Mesodermal cell (in vitro differentiated cells): Measurements from ENCODE around the gene POLR2L.
A peak's percentile ranks its signal among the peaks of the same experiment; 100 is the strongest.

Experiments
- H3K27ac ChIP-seq: 2 replicates; pipeline ENCODE4 v1.7.0; 2013; ENCODE audit warnings: mild to moderate bottlenecking, low read depth, low read length, moderate library complexity; ENCODE audit not compliant: severe bottlenecking
- H3K36me3 ChIP-seq: 2 replicates; pipeline ENCODE4 v1.7.1; 2013; ENCODE audit warnings: mild to moderate bottlenecking, low read length, moderate library complexity; ENCODE audit not compliant: control insufficient read depth, insufficient read depth
- H3K4me1 ChIP-seq: one replicate; pipeline ENCODE4 v1.7.1; 2013; ENCODE audit warnings: mild to moderate bottlenecking, low read length; ENCODE audit not compliant: insufficient read depth, control insufficient read depth, poor library complexity, severe bottlenecking
- H3K4me3 ChIP-seq: 2 replicates; pipeline ENCODE4 v1.7.0; 2013; ENCODE audit warnings: low read length, control low read depth, mild to moderate bottlenecking; ENCODE audit not compliant: insufficient read depth, poor library complexity, severe bottlenecking; ENCODE audit errors: extremely low read depth
- H3K9me3 ChIP-seq: 2 replicates; pipeline ENCODE4 v1.7.1; 2013; ENCODE audit warnings: mild to moderate bottlenecking, low read length, moderate library complexity; ENCODE audit not compliant: control insufficient read depth
- WGBS, 2 experiments: methylation state at CpG; one replicate each; pipeline ENCODE4 v1.1.5; 2013; ENCODE audit warnings: missing lambda C conversion rate in 2 of 2; ENCODE audit not compliant: insufficient coverage in 2 of 2; 5-methylcytosine and 5-hydroxymethylcytosine counted together

The POLR2L gene

DNA sequence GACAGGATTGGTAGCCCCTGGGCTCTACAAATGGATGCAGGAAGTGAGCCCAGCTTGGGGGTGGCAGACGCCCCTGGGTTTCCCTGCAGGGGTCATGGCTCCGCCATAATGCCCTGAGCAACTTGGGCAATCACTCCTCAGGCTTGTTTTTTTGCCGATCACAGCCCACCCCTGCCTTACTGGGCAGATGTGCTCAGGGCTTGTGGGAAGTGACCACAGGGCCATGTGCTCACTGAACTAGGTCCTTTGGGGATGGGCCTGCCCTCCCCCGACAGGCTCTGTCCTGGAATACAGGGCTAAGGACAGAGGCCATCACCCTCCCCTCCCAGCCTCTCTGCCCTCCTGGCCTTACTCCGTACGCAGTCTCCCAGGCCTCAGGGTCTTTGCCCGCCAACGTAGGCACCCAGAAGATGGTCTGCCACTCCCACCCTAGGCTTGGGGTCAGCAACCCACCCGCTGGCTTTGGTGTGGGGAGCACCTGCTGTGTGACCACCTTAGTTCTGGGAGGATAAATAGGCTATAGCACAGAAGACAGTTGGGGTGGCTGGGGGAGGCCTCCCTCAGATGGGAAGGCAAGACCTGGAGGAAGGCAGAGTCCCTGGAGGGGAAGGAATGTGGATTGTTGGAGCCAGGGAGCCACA is 28.8 kb downstream of the POLR2L start:
- WGBS, 2 experiments = 95 to 100% methylated on average over 4 to 7 of the region's 9 CpGs

DNA sequence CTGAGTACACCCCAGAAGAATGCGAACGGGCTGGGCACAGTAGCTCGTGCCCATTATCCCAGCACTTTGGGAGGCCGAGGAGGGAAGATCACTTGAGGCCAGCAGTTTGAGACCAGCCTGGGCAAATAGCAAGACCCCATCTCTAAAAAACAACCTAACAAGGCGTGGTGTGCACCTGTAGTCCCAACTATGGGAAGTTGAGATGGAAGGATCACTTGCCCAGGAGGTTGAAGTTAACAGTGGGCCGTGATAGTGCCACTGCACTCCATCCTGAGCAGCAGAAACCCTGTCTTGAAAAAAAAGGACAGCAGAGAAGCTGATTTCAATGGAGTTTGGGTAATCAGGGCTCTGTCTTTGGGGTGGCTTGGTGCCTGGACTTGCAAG is 29.3 kb downstream of the POLR2L start:
- no peak overlapping the region for H3K4me3 ChIP-seq

More for the DNA sequence above, 28.8 kb downstream of the POLR2L start:
- peaks cover 43% of the 10 kb centered on the region for H3K36me3 ChIP-seq
- H3K4me1 ChIP-seq = peaks cover 6% of the 10 kb centered on the region
- no peak overlapping the region for H3K4me3 ChIP-seq
- no peak overlapping the region for H3K27ac ChIP-seq
- H3K9me3 ChIP-seq = no peaks in the 10 kb centered on the region

DNA sequence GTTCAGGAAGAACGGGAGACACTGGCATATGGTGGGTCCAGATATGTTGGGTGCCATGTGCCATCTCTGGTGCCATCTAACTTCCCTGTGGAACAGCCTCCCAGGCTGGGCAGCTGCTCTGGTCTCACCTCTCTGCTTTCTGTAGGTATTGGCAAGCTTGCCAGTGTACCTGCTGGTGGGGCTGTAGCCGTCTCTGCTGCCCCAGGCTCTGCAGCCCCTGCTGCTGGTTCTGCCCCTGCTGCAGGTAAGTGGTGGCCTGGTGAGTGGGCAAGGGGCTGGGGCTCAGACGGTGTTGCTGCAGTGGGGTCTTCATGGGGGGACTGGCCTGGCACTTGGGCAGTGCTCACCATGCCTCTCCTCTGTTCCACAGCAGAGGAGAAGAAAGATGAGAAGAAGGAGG is 29.9 kb downstream of the POLR2L start:
- H3K27ac ChIP-seq = no peak overlapping the region
- WGBS, 2 experiments = 93 to 100% methylated on average over 2 to 3 of the region's 3 CpGs
- peaks cover 6% of the 10 kb centered on the region for H3K4me1 ChIP-seq
- no peaks in the 10 kb centered on the region for H3K9me3 ChIP-seq
- H3K36me3 ChIP-seq = peaks cover 43% of the 10 kb centered on the region
- H3K4me3 ChIP-seq = no peak overlapping the region

More for the DNA sequence above, 29.3 kb downstream of the POLR2L start:
- Histone ChIP-seq H3K4me1 (peaks cover 6% of the 10 kb centered on the region), H3K27ac (no peak overlapping the region), H3K36me3 (peaks cover 43% of the 10 kb centered on the region), H3K9me3 (no peaks in the 10 kb centered on the region)
- 95 to 98% methylated on average over 4 to 6 of the region's 6 CpGs for WGBS, 2 experiments

DNA sequence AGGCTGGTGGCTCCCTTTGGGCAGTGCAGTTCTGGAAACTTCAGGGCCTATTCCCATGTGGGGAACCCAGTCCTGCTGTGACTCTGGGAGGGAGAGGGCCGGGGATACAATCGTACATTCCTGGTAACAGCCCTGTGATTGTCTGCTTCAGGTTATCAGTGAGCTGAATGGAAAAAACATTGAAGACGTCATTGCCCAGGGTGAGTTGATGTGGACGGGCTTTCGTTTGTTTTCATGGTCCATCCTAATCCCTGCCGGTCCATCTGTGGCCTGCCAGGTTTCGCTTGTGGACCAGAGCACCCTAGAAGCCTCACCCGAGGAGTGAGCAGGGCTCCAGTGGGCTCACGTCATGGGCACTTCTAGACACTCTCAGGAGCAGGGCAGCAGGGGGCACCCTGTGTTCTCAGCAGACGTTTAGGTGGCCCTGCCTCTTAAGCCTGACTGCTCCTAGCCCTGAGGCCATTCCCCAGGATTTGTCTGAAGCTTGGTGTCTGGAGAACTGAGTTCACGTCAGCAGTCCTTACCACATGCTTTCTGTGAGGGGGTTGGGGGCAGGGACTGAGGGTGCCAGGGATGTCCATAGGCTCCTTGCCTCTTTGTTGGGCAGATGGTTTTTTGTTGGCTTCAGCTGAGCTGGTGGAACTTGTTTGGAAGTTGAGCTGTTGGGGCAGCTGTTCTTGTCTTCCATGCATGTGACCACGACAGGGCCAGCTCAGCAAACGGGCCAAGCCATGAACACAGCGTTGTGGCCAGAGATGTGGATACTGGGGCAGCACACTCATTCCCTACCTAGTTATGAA is 30.7 kb downstream of the POLR2L start:
- peak overlapping the region; percentile 97 for H3K4me3 ChIP-seq
- no peak overlapping the region for H3K27ac ChIP-seq

DNA sequence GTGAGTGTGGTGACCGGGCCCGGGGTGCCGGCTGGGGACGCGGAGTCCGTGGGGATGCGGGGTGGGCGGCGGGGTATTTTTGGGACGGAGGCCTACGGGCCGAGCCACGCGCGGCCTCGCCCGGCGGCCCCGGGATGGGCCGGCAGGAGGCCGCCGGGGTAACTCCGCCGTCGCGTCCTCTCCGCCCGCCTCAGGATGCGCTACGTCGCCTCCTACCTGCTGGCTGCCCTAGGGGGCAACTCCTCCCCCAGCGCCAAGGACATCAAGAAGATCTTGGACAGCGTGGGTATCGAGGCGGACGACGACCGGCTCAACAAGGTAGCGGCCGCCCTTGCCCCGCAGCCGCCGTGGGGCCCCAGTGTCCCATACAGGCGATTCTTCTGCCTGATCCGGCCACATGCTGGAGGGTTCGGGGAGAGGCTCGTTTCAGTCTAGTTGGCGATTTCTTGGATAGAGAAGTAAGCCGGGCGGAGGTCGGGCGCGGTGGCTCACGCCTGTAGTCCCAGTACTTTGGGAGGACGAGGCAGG is 32.2 kb downstream of the POLR2L start:
- Histone ChIP-seq H3K27ac (peak overlapping the region; percentile 100), H3K36me3 (peaks cover 39% of the 10 kb centered on the region), H3K4me3 (peak overlapping the region; percentile 97), H3K4me1 (peaks cover 6% of the 10 kb centered on the region), H3K9me3 (no peaks in the 10 kb centered on the region)
- WGBS, 2 experiments = 0% methylated on average over 43 to 53 of the region's 55 CpGs

More for the DNA sequence above, 30.7 kb downstream of the POLR2L start:
- no peaks in the 10 kb centered on the region for H3K9me3 ChIP-seq
- H3K36me3 ChIP-seq = peaks cover 43% of the 10 kb centered on the region
- WGBS, 2 experiments = 96% methylated on average over 14 of the region's 14 CpGs
- H3K4me1 ChIP-seq = peaks cover 6% of the 10 kb centered on the region

DNA sequence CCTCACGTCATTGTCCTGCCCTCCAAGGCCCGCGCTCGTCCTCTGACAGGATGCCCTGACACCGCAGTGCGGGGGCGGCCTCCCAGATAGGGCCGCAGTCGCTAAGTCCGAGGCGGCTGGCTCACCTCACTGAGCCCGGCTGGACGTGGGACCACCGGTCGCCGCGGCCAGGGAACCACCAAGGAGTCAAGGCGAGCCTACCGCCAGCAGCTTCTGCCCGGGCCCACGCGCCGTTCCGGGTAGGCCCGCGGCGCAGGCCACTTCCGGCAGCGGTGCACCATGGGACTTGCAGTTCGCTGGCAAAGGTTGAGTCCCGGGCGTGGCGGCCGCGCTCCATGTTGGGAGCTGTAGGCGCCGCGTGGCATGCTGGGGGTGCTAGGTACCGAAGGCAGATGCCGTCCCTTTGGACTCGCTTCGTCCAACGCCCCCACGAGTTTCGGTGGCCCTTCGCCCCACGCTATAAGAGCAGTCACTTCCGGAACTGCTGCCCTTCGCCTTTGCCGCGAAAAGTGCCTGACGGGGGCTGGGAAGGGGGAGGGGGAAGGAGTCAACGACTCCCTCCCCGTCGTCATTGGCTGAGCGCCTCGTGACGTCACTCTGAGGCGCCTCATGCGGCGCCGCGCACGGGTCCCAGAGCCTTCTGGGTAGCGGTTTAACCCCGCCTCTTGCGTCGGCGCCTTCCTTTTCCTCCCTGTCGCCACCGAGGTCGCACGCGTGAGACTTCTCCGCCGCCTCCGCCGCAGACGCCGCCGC is 32.9 kb downstream of the POLR2L start, which contains the start of gene RPLP2:
Gene RPLP2 (plus strand): TSS at position 681 of the 753 bp plus-strand sequence. CDS start 268 bp downstream, outside the sequence.
- Histone ChIP-seq H3K27ac (peak within 1 kb of the TSS; percentile 100), H3K9me3 (no peaks in the 10 kb centered on the region), H3K4me1 (peaks cover 7% of the 10 kb centered on the region), H3K4me3 (peak within 1 kb of the TSS; percentile 97), H3K36me3 (peaks cover 36% of the 10 kb centered on the region)
- 0% methylated on average over 52 to 75 of the region's 81 CpGs for WGBS, 2 experiments

DNA sequence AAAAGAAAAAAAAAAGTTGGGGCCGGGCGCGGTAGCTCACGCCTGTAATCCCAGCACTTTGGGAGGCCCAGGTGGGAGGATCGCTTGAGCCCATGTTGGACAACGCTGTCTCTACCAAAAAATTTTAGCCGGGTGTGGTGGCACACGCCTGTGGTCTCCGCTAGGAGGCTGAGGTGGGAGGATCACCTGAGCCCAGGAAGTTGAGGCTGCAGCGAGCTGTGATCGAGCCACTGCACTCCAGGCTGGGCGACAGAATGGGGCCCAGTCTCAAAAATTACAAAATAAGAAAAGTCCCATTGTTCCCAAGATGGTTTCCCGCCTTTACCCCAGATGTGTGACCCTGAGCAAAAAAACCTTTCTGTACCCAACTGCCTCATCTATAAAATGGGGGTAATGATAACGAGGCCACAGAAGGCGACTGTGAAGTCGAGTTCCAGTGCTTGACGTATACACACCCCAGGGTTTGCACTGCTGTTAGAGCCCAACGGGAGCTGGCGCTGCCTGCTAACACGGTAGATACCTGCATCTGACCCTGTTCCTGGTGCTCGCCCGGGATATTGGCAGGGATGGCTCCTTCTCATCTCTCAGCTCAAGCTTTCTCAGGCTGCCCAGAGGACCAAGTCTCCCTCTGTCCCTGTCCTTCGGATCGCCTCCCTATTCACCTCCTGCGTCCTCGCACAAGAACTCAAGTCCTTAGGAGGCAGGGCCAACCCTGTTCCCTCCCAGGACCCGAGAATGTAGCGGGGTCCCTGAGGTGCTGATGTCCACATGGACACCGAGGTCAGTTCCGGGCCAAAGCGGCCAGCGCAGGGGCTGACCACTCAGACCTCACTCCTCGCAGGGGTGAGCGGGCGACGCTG is 33.7 kb downstream of the POLR2L start:
- Histone ChIP-seq H3K9me3 (no peaks in the 10 kb centered on the region), H3K4me3 (peak overlapping the region; percentile 97), H3K27ac (peak overlapping the region; percentile 100), H3K4me1 (peaks cover 15% of the 10 kb centered on the region), H3K36me3 (peaks cover 31% of the 10 kb centered on the region)
- WGBS, 2 experiments = 31 to 35% methylated on average over 32 of the region's 36 CpGs

DNA sequence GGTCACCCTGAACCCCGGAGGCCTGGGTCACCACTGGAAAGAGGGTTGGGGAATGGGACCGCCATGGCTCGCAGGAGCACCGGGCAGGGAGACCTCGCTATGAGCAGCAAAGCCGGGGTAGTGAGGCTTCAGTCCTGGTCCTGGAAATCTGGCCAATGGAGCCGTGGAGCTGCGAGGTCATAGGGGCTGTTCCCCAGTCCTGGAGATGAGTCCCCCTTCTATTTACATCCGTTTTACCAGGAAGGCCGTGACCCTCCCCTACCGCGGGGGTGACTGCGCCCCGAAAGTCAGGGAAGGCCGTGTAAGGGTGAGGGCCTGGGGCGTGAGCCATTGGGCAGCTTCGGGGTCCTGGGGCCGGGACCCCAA is 37.7 kb downstream of the POLR2L start:
- H3K4me3 ChIP-seq = peak overlapping the region; percentile 58
- H3K27ac ChIP-seq = no peak overlapping the region
- WGBS, 2 experiments = 33 to 45% methylated on average over 11 to 16 of the region's 18 CpGs

DNA sequence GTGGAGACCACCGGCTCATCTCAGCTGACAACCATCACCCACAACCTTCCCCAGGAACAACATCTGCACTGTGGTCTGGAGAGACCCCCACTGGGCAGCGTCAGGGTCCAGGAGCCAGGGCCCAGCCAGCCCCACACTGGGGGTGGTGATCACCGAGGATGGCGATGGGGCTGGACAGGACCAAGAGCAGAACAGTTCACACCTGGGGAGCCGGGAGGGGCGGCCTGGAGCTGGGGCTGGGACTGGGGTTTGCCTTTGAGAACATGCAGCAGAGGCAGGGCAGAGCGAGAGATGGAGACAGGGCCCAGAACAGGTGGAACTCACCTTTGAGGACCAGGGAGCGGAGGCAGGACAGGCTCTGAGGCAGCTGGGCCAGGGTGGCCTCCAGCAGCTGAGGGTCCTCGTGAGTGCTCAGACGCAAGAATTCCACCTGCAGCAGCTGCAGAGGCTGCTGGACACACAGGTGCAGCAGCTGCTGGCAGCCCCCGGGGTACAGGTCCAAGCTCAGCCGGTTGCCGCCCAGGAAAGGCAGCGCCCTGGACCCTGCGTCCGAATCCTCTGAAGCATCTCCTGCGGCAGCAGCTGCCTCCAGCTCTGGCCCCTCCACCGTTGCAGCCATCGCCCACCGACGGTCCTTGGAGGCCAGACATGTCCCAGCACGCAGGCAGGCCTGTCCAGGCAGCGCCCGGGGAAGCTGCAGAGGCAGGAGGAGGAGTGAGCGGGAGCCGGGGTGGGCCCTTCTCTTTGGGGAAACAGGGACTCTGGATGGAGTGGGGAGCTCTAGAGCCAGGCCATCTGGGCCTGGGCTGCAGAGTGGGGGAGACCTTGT is 38.3 kb downstream of the POLR2L start:
- H3K9me3 ChIP-seq = no peaks in the 10 kb centered on the region
- H3K4me1 ChIP-seq = peaks cover 15% of the 10 kb centered on the region
- peaks cover 34% of the 10 kb centered on the region for H3K36me3 ChIP-seq
- 81 to 82% methylated on average over 22 to 25 of the region's 26 CpGs for WGBS, 2 experiments
- peak overlapping the region; percentile 58 for H3K4me3 ChIP-seq
- H3K27ac ChIP-seq = no peak overlapping the region

More for the DNA sequence above, 37.7 kb downstream of the POLR2L start:
- no peaks in the 10 kb centered on the region for H3K9me3 ChIP-seq
- H3K36me3 ChIP-seq = peaks cover 30% of the 10 kb centered on the region
- H3K4me1 ChIP-seq = peaks cover 15% of the 10 kb centered on the region
